HepG2 (cell line): ENCODE measurements around the gene DENND1C. TPM values are rescaled to one million over a fixed set of nuclear protein-coding genes. Genes with fewer than 3 reads are reported as not detected.

Experiments used
- DMTF1 ChIP-seq: sonication (generic); formaldehyde crosslinking; IDR thresholded peaks from 2 replicates; pipeline ENCODE4 v1.4.0; 2020; ENCODE audit warnings: mild to moderate bottlenecking, missing genetic modification reagents
- REL ChIP-seq: sonication (generic); formaldehyde crosslinking; conservative IDR thresholded peaks from 2 replicates; pipeline ENCODE4 v1.8.0; 2022; ENCODE audit warnings: mild to moderate bottlenecking, missing genetic modification reagents, moderate library complexity
- SKIL ChIP-seq: sonication (generic); formaldehyde crosslinking; IDR thresholded peaks from 2 replicates; pipeline ENCODE4 v1.8.0; 2022; ENCODE audit warnings: missing genetic modification reagents, mild to moderate bottlenecking, moderate library complexity, borderline replicate concordance
- SMAD3 ChIP-seq: sonication (generic); formaldehyde crosslinking; IDR thresholded peaks from 2 replicates; pipeline ENCODE4 v1.4.0; 2020; ENCODE audit warnings: missing genetic modification reagents
- SNRNP70 ChIP-seq: fragments of 200-400 bp; formaldehyde crosslinking; IDR thresholded peaks from 2 replicates; pipeline ENCODE4 v1.6.1; 2017; ENCODE audit warnings: mild to moderate bottlenecking, low read depth, low read length, moderate library complexity
- SOX5 ChIP-seq: IDR thresholded peaks from 2 replicates; pipeline ENCODE4 v1.6.1; 2016; ENCODE audit warnings: borderline replicate concordance
- TBX3 ChIP-seq: fragments of 450-650 bp; IDR thresholded peaks from 2 replicates; pipeline ENCODE4 v1.6.1; 2017; ENCODE audit warnings: antibody characterized with exemption, mild to moderate bottlenecking, inconsistent platforms, borderline replicate concordance
- ZNF142 ChIP-seq: sonication (generic); formaldehyde crosslinking; IDR thresholded peaks from 2 replicates; pipeline ENCODE4 v1.4.0; 2020; ENCODE audit warnings: missing genetic modification reagents
- ZNF678 ChIP-seq: sonication (generic); formaldehyde crosslinking; IDR thresholded peaks from 2 replicates; pipeline ENCODE4 v1.4.0; 2020; ENCODE audit warnings: mild to moderate bottlenecking, missing genetic modification reagents
- ZNF713 ChIP-seq: sonication (generic); formaldehyde crosslinking; IDR thresholded peaks from 2 replicates; pipeline ENCODE4 v1.4.0; 2020; ENCODE audit warnings: mild to moderate bottlenecking, missing genetic modification reagents
- polyA plus RNA-seq, 8 experiments: library from polyadenylated mRNA; depleted of rRNA in 3 of 8; stranded (reverse) in 7 of 8; unstranded in 1 of 8; fragments of >200 nt; fragmentation: Illumina TruSeq in 4 of 8; extraction: Trizol in 4 of 8; gene quantifications; 2 replicates each; pipeline versions ENCODE4 v1.2.1 to v1.2.3, GENCODE V29; 2011 to 2016; ENCODE audit warnings: low read depth in 4 of 8, missing spikeins in 1 of 8, mixed read lengths in 1 of 8; ENCODE audit not compliant: insufficient read depth in 1 of 8
- total RNA-seq, 5 experiments: library from RNA; depleted of rRNA; stranded (reverse); fragments of >200 nt; fragmentation: Illumina TruSeq; extraction: Trizol; gene quantifications; 2 replicates each; pipeline ENCODE4 v1.2.3, GENCODE V29; 2016; ENCODE audit warnings: low read depth in 1 of 5
- TF ChIP-seq, protein P1 (sequence below): sonication (generic); formaldehyde crosslinking; IDR thresholded peaks from 2 replicates; pipeline ENCODE4 v1.4.0; 2020; ENCODE audit warnings: mild to moderate bottlenecking, missing genetic modification reagents
- TF ChIP-seq, protein P2 (sequence below): sonication (generic); formaldehyde crosslinking; IDR thresholded peaks from 2 replicates; pipeline ENCODE4 v1.4.0; 2020; ENCODE audit warnings: mild to moderate bottlenecking, missing genetic modification reagents
- TF ChIP-seq, protein P3 (sequence below): sonication (generic); formaldehyde crosslinking; IDR thresholded peaks from 2 replicates; pipeline ENCODE4 v1.4.0; 2020; ENCODE audit warnings: mild to moderate bottlenecking, low read depth, missing genetic modification reagents

The DENND1C gene
- total and polyA plus RNA-seq, 2 of the 13 experiments (the other 11 are each of a cell fraction or from before 2014, with no cell fraction given) = 0.04 to 0.73 TPM

GRCh38 chr19:6424195-6424938, 57.2 kb downstream of the DENND1C start, which contains the start of gene KHSRP (continued):
- TF ChIP-seq, protein P1, sequence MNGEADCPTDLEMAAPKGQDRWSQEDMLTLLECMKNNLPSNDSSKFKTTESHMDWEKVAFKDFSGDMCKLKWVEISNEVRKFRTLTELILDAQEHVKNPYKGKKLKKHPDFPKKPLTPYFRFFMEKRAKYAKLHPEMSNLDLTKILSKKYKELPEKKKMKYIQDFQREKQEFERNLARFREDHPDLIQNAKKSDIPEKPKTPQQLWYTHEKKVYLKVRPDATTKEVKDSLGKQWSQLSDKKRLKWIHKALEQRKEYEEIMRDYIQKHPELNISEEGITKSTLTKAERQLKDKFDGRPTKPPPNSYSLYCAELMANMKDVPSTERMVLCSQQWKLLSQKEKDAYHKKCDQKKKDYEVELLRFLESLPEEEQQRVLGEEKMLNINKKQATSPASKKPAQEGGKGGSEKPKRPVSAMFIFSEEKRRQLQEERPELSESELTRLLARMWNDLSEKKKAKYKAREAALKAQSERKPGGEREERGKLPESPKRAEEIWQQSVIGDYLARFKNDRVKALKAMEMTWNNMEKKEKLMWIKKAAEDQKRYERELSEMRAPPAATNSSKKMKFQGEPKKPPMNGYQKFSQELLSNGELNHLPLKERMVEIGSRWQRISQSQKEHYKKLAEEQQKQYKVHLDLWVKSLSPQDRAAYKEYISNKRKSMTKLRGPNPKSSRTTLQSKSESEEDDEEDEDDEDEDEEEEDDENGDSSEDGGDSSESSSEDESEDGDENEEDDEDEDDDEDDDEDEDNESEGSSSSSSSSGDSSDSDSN (CRISPR knock-in tag) = no peak
- no peak for TF ChIP-seq ZNF678 (CRISPR knock-in tag)
- no peak for TF ChIP-seq SKIL (CRISPR knock-in tag)
- TF ChIP-seq SOX5 (CRISPR knock-in tag) = no peak
- TF ChIP-seq ZNF142 (CRISPR knock-in tag) = no peak
- TF ChIP-seq, protein P2, sequence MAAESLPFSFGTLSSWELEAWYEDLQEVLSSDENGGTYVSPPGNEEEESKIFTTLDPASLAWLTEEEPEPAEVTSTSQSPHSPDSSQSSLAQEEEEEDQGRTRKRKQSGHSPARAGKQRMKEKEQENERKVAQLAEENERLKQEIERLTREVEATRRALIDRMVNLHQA (CRISPR knock-in tag) = no peak
- TF ChIP-seq ZNF713 (CRISPR knock-in tag) = no peak
- no peak for TF ChIP-seq SNRNP70
- TF ChIP-seq, protein P3, sequence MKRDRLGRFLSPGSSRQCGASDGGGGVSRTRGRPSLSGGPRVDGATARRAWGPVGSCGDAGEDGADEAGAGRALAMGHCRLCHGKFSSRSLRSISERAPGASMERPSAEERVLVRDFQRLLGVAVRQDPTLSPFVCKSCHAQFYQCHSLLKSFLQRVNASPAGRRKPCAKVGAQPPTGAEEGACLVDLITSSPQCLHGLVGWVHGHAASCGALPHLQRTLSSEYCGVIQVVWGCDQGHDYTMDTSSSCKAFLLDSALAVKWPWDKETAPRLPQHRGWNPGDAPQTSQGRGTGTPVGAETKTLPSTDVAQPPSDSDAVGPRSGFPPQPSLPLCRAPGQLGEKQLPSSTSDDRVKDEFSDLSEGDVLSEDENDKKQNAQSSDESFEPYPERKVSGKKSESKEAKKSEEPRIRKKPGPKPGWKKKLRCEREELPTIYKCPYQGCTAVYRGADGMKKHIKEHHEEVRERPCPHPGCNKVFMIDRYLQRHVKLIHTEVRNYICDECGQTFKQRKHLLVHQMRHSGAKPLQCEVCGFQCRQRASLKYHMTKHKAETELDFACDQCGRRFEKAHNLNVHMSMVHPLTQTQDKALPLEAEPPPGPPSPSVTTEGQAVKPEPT (CRISPR knock-in tag) = no peak
- TF ChIP-seq REL (CRISPR knock-in tag) = no peak
- TF ChIP-seq SMAD3 (CRISPR knock-in tag) = no peak
- no peak for TF ChIP-seq TBX3
- no peak for TF ChIP-seq DMTF1 (CRISPR knock-in tag)
